ENCODE data around the gene KITLG. TPM values are rescaled to one million over a fixed set of nuclear protein-coding genes. Genes with fewer than 3 reads are reported as not detected.

Gene KITLG
- polyA plus RNA-seq, 1 of the 3 experiments (the other 2 are of a cell fraction): 8.9 TPM

DNA sequence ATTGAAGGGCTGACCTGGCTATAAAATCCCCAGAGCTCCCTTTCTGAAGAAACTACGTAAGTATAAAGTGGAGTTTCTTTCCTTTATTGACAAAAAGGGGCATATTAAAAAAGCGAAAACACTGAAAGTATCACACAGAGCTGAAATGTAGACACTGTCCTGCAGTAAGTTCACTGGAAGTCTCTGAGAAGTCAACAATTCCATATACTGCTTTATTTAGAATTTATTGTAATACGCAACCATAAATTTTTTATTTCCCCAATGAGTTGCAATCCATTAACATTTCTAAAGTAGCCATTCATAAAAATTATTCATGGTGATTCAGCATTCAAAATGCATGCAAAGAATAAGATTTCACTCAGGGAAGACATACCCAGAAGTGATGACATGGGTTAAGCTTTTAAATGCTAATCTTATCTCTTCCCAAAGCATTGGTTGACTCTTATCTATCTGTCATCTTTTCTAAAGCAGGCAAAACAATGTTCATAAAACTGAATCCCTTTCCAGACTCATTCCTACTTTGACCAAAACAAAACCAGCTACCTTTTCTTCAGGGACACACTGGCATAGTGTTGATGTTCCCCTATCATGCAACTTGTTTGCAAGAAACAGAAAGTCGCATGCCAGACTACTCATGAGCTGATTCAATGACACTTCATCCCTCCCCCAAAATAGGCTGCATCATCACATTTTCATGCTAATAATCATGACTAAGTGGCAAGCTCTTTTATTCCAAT lies 17.3 kb downstream of the KITLG start (continued):
- TF ChIP-seq, protein P1, sequence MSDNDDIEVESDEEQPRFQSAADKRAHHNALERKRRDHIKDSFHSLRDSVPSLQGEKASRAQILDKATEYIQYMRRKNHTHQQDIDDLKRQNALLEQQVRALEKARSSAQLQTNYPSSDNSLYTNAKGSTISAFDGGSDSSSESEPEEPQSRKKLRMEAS (IDR thresholded peaks at IDR 0.05; ENCODE audit: low read depth): no peak
- TF ChIP-seq NFIC (IDR thresholded peaks at IDR 0.05; ENCODE audit: borderline replicate concordance) (peak; percentile 69), SIN3A (IDR thresholded peaks at IDR 0.05; ENCODE audit: borderline replicate concordance, low read depth, low read length) (no peak), TCF12 (IDR thresholded peaks at IDR 0.05) (peak; percentile 85), CHD2 (IDR thresholded peaks at IDR 0.05; ENCODE audit: low read length, partially characterized antibody) (no peak), MEF2A (IDR thresholded peaks at IDR 0.05; ENCODE audit: borderline replicate concordance, low read depth) (peak; percentile 70; the same call in 1 of the 2 replicates), FOSL2 (IDR thresholded peaks at IDR 0.05; ENCODE audit: borderline replicate concordance, low read depth) (peak; percentile 67), POLR2AphosphoS5 (IDR thresholded peaks at IDR 0.05; ENCODE audit: low read depth, low read length) (peak; percentile 58; the same call in 1 of the 2 replicates), MXI1 (IDR thresholded peaks at IDR 0.05; ENCODE audit: low read depth, low read length) (no peak), RXRA (IDR thresholded peaks at IDR 0.05; ENCODE audit: borderline replicate concordance, low read depth) (peak; percentile 42; the same call in 1 of the 2 replicates), GATA2 (CRISPR knock-in tag; IDR thresholded peaks at IDR 0.05) (no peak)
- TF ChIP-seq, protein P2, sequence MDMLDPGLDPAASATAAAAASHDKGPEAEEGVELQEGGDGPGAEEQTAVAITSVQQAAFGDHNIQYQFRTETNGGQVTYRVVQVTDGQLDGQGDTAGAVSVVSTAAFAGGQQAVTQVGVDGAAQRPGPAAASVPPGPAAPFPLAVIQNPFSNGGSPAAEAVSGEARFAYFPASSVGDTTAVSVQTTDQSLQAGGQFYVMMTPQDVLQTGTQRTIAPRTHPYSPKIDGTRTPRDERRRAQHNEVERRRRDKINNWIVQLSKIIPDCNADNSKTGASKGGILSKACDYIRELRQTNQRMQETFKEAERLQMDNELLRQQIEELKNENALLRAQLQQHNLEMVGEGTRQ (IDR thresholded peaks at IDR 0.05; ENCODE audit: borderline replicate concordance, low read depth, low read length): no peak
- TF ChIP-seq, protein P3, sequence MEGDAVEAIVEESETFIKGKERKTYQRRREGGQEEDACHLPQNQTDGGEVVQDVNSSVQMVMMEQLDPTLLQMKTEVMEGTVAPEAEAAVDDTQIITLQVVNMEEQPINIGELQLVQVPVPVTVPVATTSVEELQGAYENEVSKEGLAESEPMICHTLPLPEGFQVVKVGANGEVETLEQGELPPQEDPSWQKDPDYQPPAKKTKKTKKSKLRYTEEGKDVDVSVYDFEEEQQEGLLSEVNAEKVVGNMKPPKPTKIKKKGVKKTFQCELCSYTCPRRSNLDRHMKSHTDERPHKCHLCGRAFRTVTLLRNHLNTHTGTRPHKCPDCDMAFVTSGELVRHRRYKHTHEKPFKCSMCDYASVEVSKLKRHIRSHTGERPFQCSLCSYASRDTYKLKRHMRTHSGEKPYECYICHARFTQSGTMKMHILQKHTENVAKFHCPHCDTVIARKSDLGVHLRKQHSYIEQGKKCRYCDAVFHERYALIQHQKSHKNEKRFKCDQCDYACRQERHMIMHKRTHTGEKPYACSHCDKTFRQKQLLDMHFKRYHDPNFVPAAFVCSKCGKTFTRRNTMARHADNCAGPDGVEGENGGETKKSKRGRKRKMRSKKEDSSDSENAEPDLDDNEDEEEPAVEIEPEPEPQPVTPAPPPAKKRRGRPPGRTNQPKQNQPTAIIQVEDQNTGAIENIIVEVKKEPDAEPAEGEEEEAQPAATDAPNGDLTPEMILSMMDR (IDR thresholded peaks at IDR 0.05): no peak
- TF ChIP-seq, protein P4, sequence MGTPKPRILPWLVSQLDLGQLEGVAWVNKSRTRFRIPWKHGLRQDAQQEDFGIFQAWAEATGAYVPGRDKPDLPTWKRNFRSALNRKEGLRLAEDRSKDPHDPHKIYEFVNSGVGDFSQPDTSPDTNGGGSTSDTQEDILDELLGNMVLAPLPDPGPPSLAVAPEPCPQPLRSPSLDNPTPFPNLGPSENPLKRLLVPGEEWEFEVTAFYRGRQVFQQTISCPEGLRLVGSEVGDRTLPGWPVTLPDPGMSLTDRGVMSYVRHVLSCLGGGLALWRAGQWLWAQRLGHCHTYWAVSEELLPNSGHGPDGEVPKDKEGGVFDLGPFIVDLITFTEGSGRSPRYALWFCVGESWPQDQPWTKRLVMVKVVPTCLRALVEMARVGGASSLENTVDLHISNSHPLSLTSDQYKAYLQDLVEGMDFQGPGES (IDR thresholded peaks at IDR 0.05; ENCODE audit: low read depth, low read length): no peak
- TF ChIP-seq, protein P5, sequence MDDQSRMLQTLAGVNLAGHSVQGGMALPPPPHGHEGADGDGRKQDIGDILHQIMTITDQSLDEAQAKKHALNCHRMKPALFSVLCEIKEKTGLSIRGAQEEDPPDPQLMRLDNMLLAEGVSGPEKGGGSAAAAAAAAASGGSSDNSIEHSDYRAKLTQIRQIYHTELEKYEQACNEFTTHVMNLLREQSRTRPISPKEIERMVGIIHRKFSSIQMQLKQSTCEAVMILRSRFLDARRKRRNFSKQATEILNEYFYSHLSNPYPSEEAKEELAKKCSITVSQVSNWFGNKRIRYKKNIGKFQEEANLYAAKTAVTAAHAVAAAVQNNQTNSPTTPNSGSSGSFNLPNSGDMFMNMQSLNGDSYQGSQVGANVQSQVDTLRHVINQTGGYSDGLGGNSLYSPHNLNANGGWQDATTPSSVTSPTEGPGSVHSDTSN (IDR thresholded peaks at IDR 0.05): peak; percentile 88
- TF ChIP-seq, protein P6, sequence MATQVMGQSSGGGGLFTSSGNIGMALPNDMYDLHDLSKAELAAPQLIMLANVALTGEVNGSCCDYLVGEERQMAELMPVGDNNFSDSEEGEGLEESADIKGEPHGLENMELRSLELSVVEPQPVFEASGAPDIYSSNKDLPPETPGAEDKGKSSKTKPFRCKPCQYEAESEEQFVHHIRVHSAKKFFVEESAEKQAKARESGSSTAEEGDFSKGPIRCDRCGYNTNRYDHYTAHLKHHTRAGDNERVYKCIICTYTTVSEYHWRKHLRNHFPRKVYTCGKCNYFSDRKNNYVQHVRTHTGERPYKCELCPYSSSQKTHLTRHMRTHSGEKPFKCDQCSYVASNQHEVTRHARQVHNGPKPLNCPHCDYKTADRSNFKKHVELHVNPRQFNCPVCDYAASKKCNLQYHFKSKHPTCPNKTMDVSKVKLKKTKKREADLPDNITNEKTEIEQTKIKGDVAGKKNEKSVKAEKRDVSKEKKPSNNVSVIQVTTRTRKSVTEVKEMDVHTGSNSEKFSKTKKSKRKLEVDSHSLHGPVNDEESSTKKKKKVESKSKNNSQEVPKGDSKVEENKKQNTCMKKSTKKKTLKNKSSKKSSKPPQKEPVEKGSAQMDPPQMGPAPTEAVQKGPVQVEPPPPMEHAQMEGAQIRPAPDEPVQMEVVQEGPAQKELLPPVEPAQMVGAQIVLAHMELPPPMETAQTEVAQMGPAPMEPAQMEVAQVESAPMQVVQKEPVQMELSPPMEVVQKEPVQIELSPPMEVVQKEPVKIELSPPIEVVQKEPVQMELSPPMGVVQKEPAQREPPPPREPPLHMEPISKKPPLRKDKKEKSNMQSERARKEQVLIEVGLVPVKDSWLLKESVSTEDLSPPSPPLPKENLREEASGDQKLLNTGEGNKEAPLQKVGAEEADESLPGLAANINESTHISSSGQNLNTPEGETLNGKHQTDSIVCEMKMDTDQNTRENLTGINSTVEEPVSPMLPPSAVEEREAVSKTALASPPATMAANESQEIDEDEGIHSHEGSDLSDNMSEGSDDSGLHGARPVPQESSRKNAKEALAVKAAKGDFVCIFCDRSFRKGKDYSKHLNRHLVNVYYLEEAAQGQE (IDR thresholded peaks at IDR 0.05; ENCODE audit: low read depth, low read length): no peak

Measured in SK-N-SH (cell line).